Thoracic aorta (tissue), 2 donors: ENCODE measurements around the gene ABHD2. TPM values are rescaled to one million over a fixed set of nuclear protein-coding genes. Genes with fewer than 3 reads are reported as not detected.

Experiments
- ATAC-seq: fragments of 150-250 bp; one replicate; pipeline ENCODE4 v1.8.0; 2017; ENCODE audit warnings: low read depth; ENCODE audit not compliant: insufficient number of reproducible peaks, low FRiP score
- DNase-seq: peaks from one replicate; pipeline ENCODE4 v3.0.0-alpha.2; 2020; ENCODE audit warnings: low spot score
- H3K27ac ChIP-seq, 2 donors: fragments of 200-600 bp; sonication (generic); 1 replicate in 1 of 2; 2 replicates in 1 of 2; pipeline ENCODE4 v1.5.1; 2016; ENCODE audit warnings: mild to moderate bottlenecking in 2 of 2, moderate library complexity in 2 of 2
- H3K27me3 ChIP-seq: fragments of 200-600 bp; sonication (generic); replicated peaks from 2 replicates; pipeline ENCODE4 v1.6.0; 2016; ENCODE audit warnings: mild to moderate bottlenecking; ENCODE audit not compliant: insufficient read depth
- H3K36me3 ChIP-seq: fragments of 200-600 bp; sonication (generic); one replicate; pipeline ENCODE4 v1.5.1; 2016
- H3K4me1 ChIP-seq, 2 donors: fragments of 200-600 bp; sonication (generic); 1 replicate in 1 of 2; 2 replicates in 1 of 2; pipeline versions ENCODE4 v1.5.1 to v1.6.0; 2016; ENCODE audit warnings: low read depth in 2 of 2, mild to moderate bottlenecking in 1 of 2; ENCODE audit not compliant: control insufficient read depth in 1 of 2
- H3K4me3 ChIP-seq: fragments of 200-600 bp; sonication (generic); 2 replicates; pipeline ENCODE4 v1.5.1; 2016; ENCODE audit warnings: mild to moderate bottlenecking
- H3K9me3 ChIP-seq: fragments of 200-600 bp; sonication (generic); 2 replicates; pipeline ENCODE4 v1.5.1; 2016
- CTCF ChIP-seq: fragments of 200-600 bp; sonication (generic); IDR thresholded peaks from one replicate; pipeline ENCODE4 v1.5.1; 2019; ENCODE audit warnings: antibody characterized with exemption
- total RNA-seq, 2 donors: library from RNA; depleted of rRNA; stranded (reverse); fragments of >200 nt; gene quantifications; one replicate each; pipeline versions ENCODE4 v1.1.0 to v1.2.3, GENCODE V29; 2016

Gene ABHD2
- total RNA-seq, 2 donors from 2014 or later = 177 to 283 TPM

GRCh38 chr15:89111352-89111751 is 23.1 kb downstream of the ABHD2 start:
- peak overlapping the region; percentile 91 to 95 for H3K27ac ChIP-seq
- no peaks in the 10 kb centered on the region for H3K36me3 ChIP-seq
- DNase-seq (no peak), ATAC-seq (no peak)
- H3K4me1 ChIP-seq = peaks cover 43 to 86% of the 10 kb centered on the region in 2 donors
- H3K9me3 ChIP-seq = no peaks in the 10 kb centered on the region
- H3K4me3 ChIP-seq = no peak overlapping the region
- no peaks in the 10 kb centered on the region for H3K27me3 ChIP-seq
- no peak for TF ChIP-seq CTCF

GRCh38 chr15:89111961-89112340 is 23.7 kb downstream of the ABHD2 start:
- H3K27ac ChIP-seq = peak overlapping the region; percentile 91 to 95
- no peaks in the 10 kb centered on the region for H3K9me3 ChIP-seq
- H3K4me3 ChIP-seq = no peak overlapping the region
- no peaks in the 10 kb centered on the region for H3K27me3 ChIP-seq
- H3K36me3 ChIP-seq = peaks cover 2% of the 10 kb centered on the region
- ATAC-seq (no peak), DNase-seq (no peak)
- TF ChIP-seq CTCF = no peak
- H3K4me1 ChIP-seq = peaks cover 45 to 86% of the 10 kb centered on the region in 2 donors

GRCh38 chr15:89112341-89112971 is 24.2 kb downstream of the ABHD2 start:
- peak; percentile 45 for ATAC-seq
- Histone ChIP-seq H3K36me3 (peaks cover 8% of the 10 kb centered on the region), H3K9me3 (no peaks in the 10 kb centered on the region), H3K27ac (peak overlapping the region; percentile 91 to 95), H3K4me1 (peaks cover 46 to 86% of the 10 kb centered on the region in 2 donors), H3K4me3 (no peak overlapping the region), H3K27me3 (no peaks in the 10 kb centered on the region)
- DNase-seq = no peak
- TF ChIP-seq CTCF = no peak

GRCh38 chr15:89113296-89114024 is 25.2 kb downstream of the ABHD2 start:
- Histone ChIP-seq H3K4me3 (no peak overlapping the region), H3K27ac (peak overlapping the region; percentile 91 to 95), H3K4me1 (peaks cover 51 to 86% of the 10 kb centered on the region in 2 donors), H3K27me3 (no peaks in the 10 kb centered on the region), H3K36me3 (peaks cover 11% of the 10 kb centered on the region), H3K9me3 (no peaks in the 10 kb centered on the region)
- no peak for TF ChIP-seq CTCF
- DNase-seq (no peak), ATAC-seq (no peak)

- DNase-seq = no peak
Observed at GRCh38 chr15:89114990-89115389, 26.7 kb downstream of the ABHD2 start.

More at GRCh38 chr15:89114990-89115389, 26.7 kb downstream of the ABHD2 start:
- H3K27me3 ChIP-seq = no peaks in the 10 kb centered on the region
- peaks cover 63 to 92% of the 10 kb centered on the region in 2 donors for H3K4me1 ChIP-seq
- TF ChIP-seq CTCF = no peak
- H3K36me3 ChIP-seq = peaks cover 18% of the 10 kb centered on the region
- no peak overlapping the region for H3K4me3 ChIP-seq
- no peaks in the 10 kb centered on the region for H3K9me3 ChIP-seq
- peak overlapping the region; percentile 91 to 95 for H3K27ac ChIP-seq
- no peak for ATAC-seq
